OCI-LY1 (cell line): ENCODE data around the gene B3GNT2.

Experiments
- H2AFZ ChIP-seq: fragments of 200-600 bp; sonication (generic), shearing (Covaris generic); 2 replicates; pipeline ENCODE4 v1.6.0; 2014; ENCODE audit warnings: antibody characterized with exemption, mild to moderate bottlenecking, low read length
- H3F3A ChIP-seq: fragments of 200-600 bp; sonication (generic), shearing (Covaris generic); 2 replicates; pipeline ENCODE4 v1.6.0; 2014; ENCODE audit warnings: mild to moderate bottlenecking, antibody characterized with exemption, low read length, moderate library complexity; ENCODE audit not compliant: insufficient read depth
- H3K27ac ChIP-seq: fragments of 200-600 bp; sonication (generic); 2 replicates; pipeline ENCODE4 v1.5.1; 2014; ENCODE audit warnings: low read length, mixed run types, mild to moderate bottlenecking, low read depth; ENCODE audit not compliant: poor library complexity, severe bottlenecking
- H3K27me3 ChIP-seq: fragments of 200-600 bp; sonication (generic); 2 replicates; pipeline ENCODE4 v1.6.0; 2014; ENCODE audit warnings: antibody characterized with exemption, mild to moderate bottlenecking, low read length, moderate library complexity; ENCODE audit not compliant: insufficient read depth
- H3K36me3 ChIP-seq: fragments of 200-600 bp; sonication (generic); 2 replicates; pipeline ENCODE4 v1.6.1; 2014; ENCODE audit warnings: mild to moderate bottlenecking, antibody characterized with exemption, low read length, moderate library complexity, mixed read lengths; ENCODE audit not compliant: insufficient read depth
- H3K4me1 ChIP-seq: fragments of 200-600 bp; sonication (generic); 2 replicates; pipeline ENCODE4 v1.5.1; 2014; ENCODE audit warnings: mild to moderate bottlenecking, low read length, moderate library complexity; ENCODE audit not compliant: insufficient read depth, severe bottlenecking
- H3K4me2 ChIP-seq: fragments of 200-600 bp; sonication (generic), shearing (Covaris generic); 2 replicates; pipeline ENCODE4 v1.6.1; 2014; ENCODE audit warnings: low read length
- H3K4me3 ChIP-seq: fragments of 200-600 bp; sonication (generic); 2 replicates; pipeline ENCODE4 v1.5.1; 2014; ENCODE audit warnings: low read length, low read depth, mild to moderate bottlenecking, mixed read lengths; ENCODE audit not compliant: poor library complexity, severe bottlenecking
- H3K79me2 ChIP-seq: fragments of 200-600 bp; shearing (Covaris generic); 2 replicates; pipeline ENCODE4 v1.6.1; 2016; ENCODE audit warnings: mixed run types, low read length, mixed read lengths; ENCODE audit not compliant: insufficient read depth
- H3K9ac ChIP-seq: fragments of 200-600 bp; sonication (generic), shearing (Covaris generic); 2 replicates; pipeline ENCODE4 v1.6.1; 2014; ENCODE audit warnings: mild to moderate bottlenecking, low read length, mixed read lengths
- H3K9me2 ChIP-seq: fragments of 200-600 bp; sonication (generic), shearing (Covaris generic); 2 replicates; pipeline ENCODE4 v1.6.1; 2014; ENCODE audit warnings: low read depth, mild to moderate bottlenecking, low read length, mixed read lengths
- H3K9me3 ChIP-seq: fragments of 200-600 bp; shearing (Covaris generic); 2 replicates; pipeline ENCODE4 v1.6.1; 2014; ENCODE audit warnings: low read length, mixed read lengths
- H4K20me1 ChIP-seq: fragments of 200-600 bp; sonication (generic), shearing (Covaris generic); 2 replicates; pipeline ENCODE4 v1.6.0; 2016; ENCODE audit warnings: mild to moderate bottlenecking, low read length; ENCODE audit not compliant: insufficient read depth
- EZH2 ChIP-seq: fragments of 200-600 bp; sonication (generic), shearing (Covaris generic); IDR thresholded peaks from 2 replicates; pipeline ENCODE4 v1.8.0; 2017; ENCODE audit warnings: borderline replicate concordance, mixed run types, mild to moderate bottlenecking, antibody characterized with exemption, low read length, moderate library complexity, mixed read lengths
- TF ChIP-seq, protein P1 (sequence below): fragments of 200-600 bp; sonication (generic), shearing (Covaris generic); IDR thresholded peaks from 2 replicates; pipeline ENCODE4 v1.5.1; 2017; ENCODE audit warnings: mild to moderate bottlenecking, antibody characterized with exemption, low read length, moderate library complexity, mixed read lengths

Gene B3GNT2

DNA sequence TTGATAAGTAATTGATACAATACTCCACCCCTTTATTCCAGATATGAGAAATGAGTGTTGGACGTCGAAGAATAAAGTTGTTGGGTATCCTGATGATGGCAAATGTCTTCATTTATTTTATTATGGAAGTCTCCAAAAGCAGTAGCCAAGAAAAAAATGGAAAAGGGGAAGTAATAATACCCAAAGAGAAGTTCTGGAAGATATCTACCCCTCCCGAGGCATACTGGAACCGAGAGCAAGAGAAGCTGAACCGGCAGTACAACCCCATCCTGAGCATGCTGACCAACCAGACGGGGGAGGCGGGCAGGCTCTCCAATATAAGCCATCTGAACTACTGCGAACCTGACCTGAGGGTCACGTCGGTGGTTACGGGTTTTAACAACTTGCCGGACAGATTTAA lies 26.3 kb downstream of the B3GNT2 start:
- TF ChIP-seq, protein P1, sequence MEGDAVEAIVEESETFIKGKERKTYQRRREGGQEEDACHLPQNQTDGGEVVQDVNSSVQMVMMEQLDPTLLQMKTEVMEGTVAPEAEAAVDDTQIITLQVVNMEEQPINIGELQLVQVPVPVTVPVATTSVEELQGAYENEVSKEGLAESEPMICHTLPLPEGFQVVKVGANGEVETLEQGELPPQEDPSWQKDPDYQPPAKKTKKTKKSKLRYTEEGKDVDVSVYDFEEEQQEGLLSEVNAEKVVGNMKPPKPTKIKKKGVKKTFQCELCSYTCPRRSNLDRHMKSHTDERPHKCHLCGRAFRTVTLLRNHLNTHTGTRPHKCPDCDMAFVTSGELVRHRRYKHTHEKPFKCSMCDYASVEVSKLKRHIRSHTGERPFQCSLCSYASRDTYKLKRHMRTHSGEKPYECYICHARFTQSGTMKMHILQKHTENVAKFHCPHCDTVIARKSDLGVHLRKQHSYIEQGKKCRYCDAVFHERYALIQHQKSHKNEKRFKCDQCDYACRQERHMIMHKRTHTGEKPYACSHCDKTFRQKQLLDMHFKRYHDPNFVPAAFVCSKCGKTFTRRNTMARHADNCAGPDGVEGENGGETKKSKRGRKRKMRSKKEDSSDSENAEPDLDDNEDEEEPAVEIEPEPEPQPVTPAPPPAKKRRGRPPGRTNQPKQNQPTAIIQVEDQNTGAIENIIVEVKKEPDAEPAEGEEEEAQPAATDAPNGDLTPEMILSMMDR: no peak
- no peak for TF ChIP-seq EZH2
- no peaks in the 10 kb centered on the region for H3K9me2 ChIP-seq
- H3K36me3 ChIP-seq: peaks cover 90% of the 10 kb centered on the region
- no peaks in the 10 kb centered on the region for H4K20me1 ChIP-seq
- no peak overlapping the region for H3K27ac ChIP-seq
- peaks cover 8% of the 10 kb centered on the region; the same call in 1 of the 2 replicates for H3K9me3 ChIP-seq
- H2AFZ ChIP-seq: no peak overlapping the region
- H3K79me2 ChIP-seq: peaks cover 81% of the 10 kb centered on the region
- H3K4me3 ChIP-seq: no peak overlapping the region
- no peak overlapping the region for H3K9ac ChIP-seq
- no peaks in the 10 kb centered on the region for H3K4me1 ChIP-seq
- no peaks in the 10 kb centered on the region for H3K27me3 ChIP-seq
- H3F3A ChIP-seq: no peaks in the 10 kb centered on the region
- H3K4me2 ChIP-seq: no peak overlapping the region

DNA sequence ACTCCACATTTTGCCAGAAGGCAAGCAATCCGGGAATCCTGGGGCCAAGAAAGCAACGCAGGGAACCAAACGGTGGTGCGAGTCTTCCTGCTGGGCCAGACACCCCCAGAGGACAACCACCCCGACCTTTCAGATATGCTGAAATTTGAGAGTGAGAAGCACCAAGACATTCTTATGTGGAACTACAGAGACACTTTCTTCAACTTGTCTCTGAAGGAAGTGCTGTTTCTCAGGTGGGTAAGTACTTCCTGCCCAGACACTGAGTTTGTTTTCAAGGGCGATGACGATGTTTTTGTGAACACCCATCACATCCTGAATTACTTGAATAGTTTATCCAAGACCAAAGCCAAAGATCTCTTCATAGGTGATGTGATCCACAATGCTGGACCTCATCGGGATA lies 26.8 kb downstream of the B3GNT2 start:
- Histone ChIP-seq H4K20me1 (no peaks in the 10 kb centered on the region), H3K4me1 (no peaks in the 10 kb centered on the region), H3K79me2 (peaks cover 76% of the 10 kb centered on the region), H2AFZ (no peak overlapping the region), H3K27me3 (no peaks in the 10 kb centered on the region), H3K4me3 (no peak overlapping the region), H3K9ac (no peak overlapping the region), H3F3A (no peaks in the 10 kb centered on the region), H3K9me3 (peaks cover 5% of the 10 kb centered on the region; the same call in 1 of the 2 replicates), H3K4me2 (no peak overlapping the region), H3K36me3 (peaks cover 85% of the 10 kb centered on the region), H3K27ac (no peak overlapping the region), H3K9me2 (no peaks in the 10 kb centered on the region)
- no peak for TF ChIP-seq EZH2
- TF ChIP-seq, protein P1: no peak

DNA sequence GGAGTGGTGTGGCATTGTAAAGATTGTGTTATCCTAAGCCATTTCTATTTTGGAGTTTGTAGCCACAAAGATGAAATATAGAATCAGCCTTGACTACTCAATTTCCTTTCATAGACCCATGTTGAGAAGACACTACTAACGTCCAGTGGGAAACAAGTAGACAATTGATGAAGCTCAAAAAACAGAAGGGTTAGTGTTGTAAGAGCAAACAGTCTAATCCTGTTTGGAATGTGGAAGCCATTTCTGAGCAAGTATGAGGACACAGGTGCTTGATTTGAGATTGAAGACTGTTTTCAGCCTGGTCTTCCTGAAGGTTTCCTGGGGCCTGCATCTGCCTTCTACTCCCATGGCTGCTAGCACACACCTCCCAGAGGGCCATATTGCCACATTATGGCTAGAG lies 29.1 kb downstream of the B3GNT2 start:
- Histone ChIP-seq H3K4me1 (no peaks in the 10 kb centered on the region), H3K4me2 (no peak overlapping the region), H3K9ac (no peak overlapping the region), H3K79me2 (peaks cover 53% of the 10 kb centered on the region), H3K36me3 (peaks cover 62% of the 10 kb centered on the region), H3F3A (no peaks in the 10 kb centered on the region), H3K9me3 (no peaks in the 10 kb centered on the region), H3K27me3 (no peaks in the 10 kb centered on the region), H3K27ac (no peak overlapping the region), H2AFZ (no peak overlapping the region), H4K20me1 (no peaks in the 10 kb centered on the region), H3K9me2 (no peaks in the 10 kb centered on the region), H3K4me3 (no peak overlapping the region)
- TF ChIP-seq, protein P1: no peak
